Measurements from ENCODE around the gene PSG1.
"Not testable (repeated sequence)": the region's sequence is repeated elsewhere in the genome, so short reads cannot be mapped to it uniquely, and the experiment has no call there.

DNA sequence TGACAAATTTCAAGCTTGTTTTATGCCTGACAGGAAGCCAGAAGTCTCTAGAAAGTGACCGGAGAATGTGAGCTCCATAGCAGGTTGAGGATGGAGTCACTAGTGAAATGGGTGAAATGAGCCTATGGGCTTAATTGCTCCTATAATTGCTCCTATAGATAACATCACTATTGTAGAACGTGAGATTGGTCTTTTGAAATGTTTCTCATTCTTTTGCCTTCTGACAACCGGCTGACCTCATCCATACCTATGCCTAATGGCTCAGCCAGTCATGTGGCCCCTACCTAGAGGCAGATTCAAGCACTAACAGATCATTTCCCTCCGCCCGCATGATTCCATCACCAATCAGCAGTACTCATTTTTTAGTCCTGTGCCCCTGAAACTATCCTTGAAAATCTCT lies 34.0 kb upstream of the PSG1 start:
- not testable (repeated sequence) for TF ChIP-seq POLR2A (IDR thresholded peaks at IDR 0.05); POLR2AphosphoS5 (IDR thresholded peaks at IDR 0.05; ENCODE audit: insufficient read depth in 1 of 2, low read depth in 1 of 2)
- TF ChIP-seq, protein P1, sequence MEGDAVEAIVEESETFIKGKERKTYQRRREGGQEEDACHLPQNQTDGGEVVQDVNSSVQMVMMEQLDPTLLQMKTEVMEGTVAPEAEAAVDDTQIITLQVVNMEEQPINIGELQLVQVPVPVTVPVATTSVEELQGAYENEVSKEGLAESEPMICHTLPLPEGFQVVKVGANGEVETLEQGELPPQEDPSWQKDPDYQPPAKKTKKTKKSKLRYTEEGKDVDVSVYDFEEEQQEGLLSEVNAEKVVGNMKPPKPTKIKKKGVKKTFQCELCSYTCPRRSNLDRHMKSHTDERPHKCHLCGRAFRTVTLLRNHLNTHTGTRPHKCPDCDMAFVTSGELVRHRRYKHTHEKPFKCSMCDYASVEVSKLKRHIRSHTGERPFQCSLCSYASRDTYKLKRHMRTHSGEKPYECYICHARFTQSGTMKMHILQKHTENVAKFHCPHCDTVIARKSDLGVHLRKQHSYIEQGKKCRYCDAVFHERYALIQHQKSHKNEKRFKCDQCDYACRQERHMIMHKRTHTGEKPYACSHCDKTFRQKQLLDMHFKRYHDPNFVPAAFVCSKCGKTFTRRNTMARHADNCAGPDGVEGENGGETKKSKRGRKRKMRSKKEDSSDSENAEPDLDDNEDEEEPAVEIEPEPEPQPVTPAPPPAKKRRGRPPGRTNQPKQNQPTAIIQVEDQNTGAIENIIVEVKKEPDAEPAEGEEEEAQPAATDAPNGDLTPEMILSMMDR (IDR thresholded peaks at IDR 0.05): not testable (repeated sequence)

Data from vagina (tissue), 2 donors.